ENCODE measurements around the gene EBLN1. TPM values are rescaled to one million over a fixed set of nuclear protein-coding genes. Genes with fewer than 3 reads are reported as not detected.

The EBLN1 gene
- total and polyA plus RNA-seq, 2 of the 8 experiments (the other 6 are each of a cell fraction or from before 2014, with no cell fraction given): not detected

DNA sequence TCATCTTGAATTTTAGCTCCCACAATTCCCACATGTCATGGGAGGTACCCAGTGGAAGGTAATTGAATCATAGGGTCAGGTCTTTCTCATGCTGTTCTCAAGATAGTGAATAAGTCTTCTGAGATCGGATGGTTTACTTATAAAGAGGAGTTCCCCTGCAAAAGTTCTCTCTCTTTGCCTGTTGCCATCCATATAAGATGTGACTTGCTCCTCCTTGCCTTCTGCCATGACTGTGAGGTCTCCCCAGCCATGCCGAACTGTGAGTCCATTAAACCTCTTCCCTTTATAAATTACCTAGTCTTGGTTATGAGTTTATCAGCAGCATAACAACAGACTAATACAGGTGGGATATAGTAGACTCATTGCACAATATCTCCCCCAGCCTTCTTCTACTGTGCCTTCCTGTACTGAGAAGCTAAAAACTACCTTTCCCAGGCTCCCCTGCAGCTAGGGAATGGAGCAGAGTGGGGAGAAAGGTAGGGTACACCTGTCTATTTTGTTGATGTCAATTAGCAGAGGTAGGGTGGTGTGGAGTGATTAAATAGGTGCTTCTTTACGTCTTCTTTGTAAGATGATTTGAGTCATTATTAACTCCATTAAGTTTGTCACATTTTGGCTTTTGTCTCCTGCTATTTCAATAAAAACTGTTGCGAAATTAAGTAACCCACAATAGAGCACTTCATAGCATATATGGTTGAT is 48.2 kb upstream of the EBLN1 start:
- Histone ChIP-seq H4K20me1 (replicated peaks in 1 of 2; ENCODE audit: control insufficient read depth in 1 of 2, insufficient read depth in 2 of 2, low read length in 2 of 2) (no peaks in the 10 kb centered on the region), H2AFZ (ENCODE audit: low read length) (no peak overlapping the region), H3K23ac (ENCODE audit: insufficient read length) (no peak overlapping the region), H4K5ac (ENCODE audit: insufficient read length, low read depth, low read length) (no peak overlapping the region), H4K8ac (ENCODE audit: extremely low read depth, insufficient read depth, low read length) (no peak overlapping the region), H3K4me2 (ENCODE audit: insufficient read depth in 1 of 2, low read depth in 2 of 2, low read length in 2 of 2) (no peak overlapping the region), H3K9ac (replicated peaks in 1 of 4; ENCODE audit: extremely low read depth in 1 of 4, low read depth in 3 of 4, low read length in 3 of 4) (no peak overlapping the region), H3K18ac (ENCODE audit: extremely low read depth, low read length) (no peak overlapping the region), H3K9me3 (ENCODE audit: insufficient read depth in 2 of 2, low read depth in 1 of 2, low read length in 1 of 2) (no peaks in the 10 kb centered on the region), H3K36me3 (ENCODE audit: control insufficient read depth in 2 of 4, insufficient read depth in 4 of 4, low read length in 3 of 4) (no peaks in the 10 kb centered on the region), H2BK12ac (ENCODE audit: low read depth, low read length) (no peak overlapping the region), H3K27ac (ENCODE audit: low read depth, low read length) (no peak overlapping the region), H4K91ac (replicated peaks; ENCODE audit: insufficient read length, low read length) (no peak overlapping the region), H3K79me2 (ENCODE audit: control insufficient read depth in 1 of 2, insufficient read depth in 2 of 2, low read length in 2 of 2) (no peaks in the 10 kb centered on the region), H3K79me1 (ENCODE audit: low read depth, low read length) (no peaks in the 10 kb centered on the region), H2BK20ac (ENCODE audit: low read length) (no peak overlapping the region), H3K56ac (replicated peaks; ENCODE audit: insufficient read length, low read depth, low read length) (no peak overlapping the region), H3K4ac (replicated peaks; ENCODE audit: insufficient read length, low read depth, low read length) (no peak overlapping the region), H2BK5ac (ENCODE audit: low read depth, low read length) (no peak overlapping the region), H3K23me2 (ENCODE audit: low read depth, low read length) (no peaks in the 10 kb centered on the region), H3K4me1 (replicated peaks in 1 of 4; ENCODE audit: control insufficient read depth in 3 of 4, insufficient read depth in 4 of 4, low read length in 3 of 4) (no peaks in the 10 kb centered on the region), H2BK120ac (replicated peaks; ENCODE audit: low read depth, low read length) (no peak overlapping the region), H2BK15ac (ENCODE audit: low read length) (no peak overlapping the region), H3K14ac (ENCODE audit: insufficient read length) (no peak overlapping the region), H3K27me3 (replicated peaks in 1 of 4; ENCODE audit: control insufficient read depth in 3 of 4, extremely low read depth in 1 of 4, insufficient read depth in 3 of 4, low read length in 3 of 4) (no peaks in the 10 kb centered on the region; a peak in 2 of 7 replicates), H2AK5ac (ENCODE audit: low read depth, low read length) (no peak overlapping the region), H3K4me3 (ENCODE audit: extremely low read depth in 1 of 4, insufficient read depth in 2 of 4, low read depth in 3 of 4, low read length in 4 of 4) (no peak overlapping the region)
- DNase-seq (ENCODE audit: low read depth in 1 of 2, low spot score in 2 of 2) (no peak), FAIRE-seq (no peak)
- ChIA-PET CTCF (ENCODE audit: partially characterized antibody) (no interaction called here), POLR2A (ENCODE audit: partially characterized antibody) (no interaction called here)
- 86% methylated on average over 4 of the region's 4 CpGs; no CpG with 5 or more reads in 1 of the 2 experiments for WGBS, 2 experiments (ENCODE audit: extremely low coverage in 1 of 2, insufficient coverage in 1 of 2, insufficient read length in 1 of 2, insufficient replicate concordance in 2 of 2, low coverage in 1 of 2, low lambda C conversion rate in 2 of 2, missing lambda C conversion rate in 1 of 2)
- no peak for TF ChIP-seq TAF7 (optimal IDR thresholded peaks at IDR 0.05; ENCODE audit: borderline replicate concordance, low read depth, low read length)
- no peak for TF ChIP-seq SUZ12 (IDR thresholded peaks at IDR 0.05; ENCODE audit: low read length)
- TF ChIP-seq, protein P1, sequence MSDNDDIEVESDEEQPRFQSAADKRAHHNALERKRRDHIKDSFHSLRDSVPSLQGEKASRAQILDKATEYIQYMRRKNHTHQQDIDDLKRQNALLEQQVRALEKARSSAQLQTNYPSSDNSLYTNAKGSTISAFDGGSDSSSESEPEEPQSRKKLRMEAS (IDR thresholded peaks at IDR 0.05): no peak
- no peak for TF ChIP-seq CBX8 (IDR thresholded peaks at IDR 0.05; ENCODE audit: borderline replicate concordance, low read depth, low read length)
- TF ChIP-seq RNF2 (IDR thresholded peaks at IDR 0.05; ENCODE audit: borderline replicate concordance, low read depth, low read length, missing control alignments, poor library complexity, severe bottlenecking): no peak
- no peak for TF ChIP-seq SAP30 (IDR thresholded peaks at IDR 0.05; ENCODE audit: insufficient read depth, insufficient replicate concordance, low read length)
- TF ChIP-seq RBBP5 (IDR thresholded peaks at IDR 0.05; ENCODE audit: borderline replicate concordance, low read depth, low read length): no peak
- TF ChIP-seq, protein P2, sequence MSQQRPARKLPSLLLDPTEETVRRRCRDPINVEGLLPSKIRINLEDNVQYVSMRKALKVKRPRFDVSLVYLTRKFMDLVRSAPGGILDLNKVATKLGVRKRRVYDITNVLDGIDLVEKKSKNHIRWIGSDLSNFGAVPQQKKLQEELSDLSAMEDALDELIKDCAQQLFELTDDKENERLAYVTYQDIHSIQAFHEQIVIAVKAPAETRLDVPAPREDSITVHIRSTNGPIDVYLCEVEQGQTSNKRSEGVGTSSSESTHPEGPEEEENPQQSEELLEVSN (IDR thresholded peaks at IDR 0.05): no peak
- TF ChIP-seq TEAD4 (IDR thresholded peaks at IDR 0.05; ENCODE audit: low read depth, low read length): no peak
- TF ChIP-seq EP300 (IDR thresholded peaks at IDR 0.05; ENCODE audit: borderline replicate concordance in 1 of 2, low read depth in 2 of 2, low read length in 2 of 2): no peak

All from H1 (cell line).